ENCODE data around the gene SDR42E2.

- TF ChIP-seq CTCF (IDR thresholded peaks at IDR 0.05): no peak
- no peak for TF ChIP-seq POLR2A (IDR thresholded peaks at IDR 0.05)
Measured at GRCh38 chr16:22216191-22216831, 54.0 kb downstream of the SDR42E2 start.
